Urothelium cell line (cell line): ENCODE measurements around the gene PRM1.

ENCODE experiments used
- DNase-seq: peaks from one replicate; pipeline ENCODE4 v3.0.0; 2011; ENCODE audit warnings: low spot score, mixed read lengths
- FAIRE-seq: peaks from 2 replicates; lab custom pipeline; 2011; peaks lifted over from hg19 to GRCh38; lab: Jason Lieb, UNC

Gene PRM1

GRCh38 chr16:11273721-11274324 is 7.3 kb downstream of the PRM1 start:
- FAIRE-seq (no peak), DNase-seq (peak; percentile 84)

GRCh38 chr16:11272921-11273720 is 8.0 kb downstream of the PRM1 start, which contains the start of gene PRM3:
TSS of gene PRM3 (minus strand) at chr16:11273629. CDS start at chr16:11273595, 34 bp downstream.
- peak; percentile 82 for DNase-seq
- peak; percentile 96 for FAIRE-seq

GRCh38 chr16:11272484-11272883 is 8.6 kb downstream of the PRM1 start:
- FAIRE-seq (no peak), DNase-seq (no peak)

GRCh38 chr16:11271610-11272009 is 9.5 kb downstream of the PRM1 start:
- no peak for DNase-seq
- FAIRE-seq = no peak

- DNase-seq = no peak
- FAIRE-seq = no peak
Observed at GRCh38 chr16:11270602-11271162, 10.4 kb downstream of the PRM1 start.

- DNase-seq (no peak), FAIRE-seq (no peak)
Observed at GRCh38 chr16:11268921-11269375, 12.2 kb downstream of the PRM1 start, which contains the start of gene TNP2. TSS of gene TNP2 (minus strand) at chr16:11269325. CDS start at chr16:11269262, 63 bp downstream.

- DNase-seq (no peak), FAIRE-seq (no peak)
Observed at GRCh38 chr16:11265124-11265523, 16.0 kb downstream of the PRM1 start.

GRCh38 chr16:11264155-11264832 is 16.8 kb downstream of the PRM1 start:
- FAIRE-seq (no peak), DNase-seq (no peak)

GRCh38 chr16:11263737-11264136 is 17.4 kb downstream of the PRM1 start:
- no peak for DNase-seq
- no peak for FAIRE-seq

GRCh38 chr16:11262915-11263314 is 18.2 kb downstream of the PRM1 start:
- DNase-seq = no peak
- FAIRE-seq = no peak

GRCh38 chr16:11260596-11260966 is 20.5 kb downstream of the PRM1 start:
- no peak for DNase-seq
- FAIRE-seq = no peak

GRCh38 chr16:11259655-11260595 is 21.2 kb downstream of the PRM1 start:
- FAIRE-seq (no peak), DNase-seq (no peak)

GRCh38 chr16:11258553-11259492 is 22.3 kb downstream of the PRM1 start:
- DNase-seq (no peak), FAIRE-seq (no peak)

GRCh38 chr16:11257131-11257938 is 23.8 kb downstream of the PRM1 start:
- FAIRE-seq (no peak), DNase-seq (peak; percentile 85)

- FAIRE-seq (no peak), DNase-seq (peak; percentile 59)
Observed at GRCh38 chr16:11256661-11257130, 24.4 kb downstream of the PRM1 start.

GRCh38 chr16:11255737-11256660 is 25.1 kb downstream of the PRM1 start, which contains the start of gene SOCS1:
TSS of gene SOCS1 (minus strand) at chr16:11256204. CDS start at chr16:11255478, 726 bp downstream.
- FAIRE-seq (no peak), DNase-seq (peak; percentile 95)
